Measurements from ENCODE around the gene FGF14. TPM values are rescaled to one million over a fixed set of nuclear protein-coding genes. Genes with fewer than 3 reads are reported as not detected.

The FGF14 gene
- total RNA-seq, 5 donors from 2014 or later (not counting 1 experiment from before 2014, with no cell fraction given): 0.03 TPM; not detected in 3

- H3K4me3 Mint-ChIP-seq: no peak overlapping the region
- POLR2A ChIA-PET: no interaction called here
Observed at GRCh38 chr13:102028206-102028605, 373.6 kb downstream of the FGF14 start.

GRCh38 chr13:102021777-102022176, 380.1 kb downstream of the FGF14 start:
- ATAC-seq (replicated peaks in 1 of 4) (no peak), DNase-seq (no peak)
- Histone ChIP-seq H3K4me3 (ENCODE audit: control insufficient read depth in 1 of 2, extremely low read depth in 1 of 2, low read length in 1 of 2) (no peak overlapping the region), H3K36me3 (ENCODE audit: control insufficient read depth in 2 of 2, extremely low read depth in 1 of 2, insufficient read depth in 1 of 2, low read length in 1 of 2) (no peaks in the 10 kb centered on the region), H3K27me3 (replicated peaks in 1 of 2; ENCODE audit: control insufficient read depth in 2 of 2, extremely low read depth in 1 of 2, insufficient read depth in 2 of 2, low read length in 1 of 2) (no peaks in the 10 kb centered on the region), H3K4me1 (ENCODE audit: control insufficient read depth in 1 of 2, extremely low read depth in 1 of 2, insufficient read depth in 2 of 2, low read length in 2 of 2) (no peaks in the 10 kb centered on the region), H3K9me3 (no peaks in the 10 kb centered on the region), H3K27ac (ENCODE audit: low read length) (no peak overlapping the region)
- no peaks in the 10 kb centered on the region for H3K4me1 Mint-ChIP-seq
- H3K27ac Mint-ChIP-seq: no peak overlapping the region
- H3K36me3 Mint-ChIP-seq: no peaks in the 10 kb centered on the region
- peaks cover 20 to 26% (median 26%) of the 10 kb centered on the region in 3 donors for H3K9me3 Mint-ChIP-seq
- H3K27me3 Mint-ChIP-seq: no peaks in the 10 kb centered on the region
- ChIA-PET POLR2A (no interaction called here), CTCF (no interaction called here)
- 83% methylated on average over 2 of the region's 2 CpGs for WGBS (ENCODE audit: insufficient coverage)
- H3K4me3 Mint-ChIP-seq: no peak overlapping the region

More at GRCh38 chr13:102028206-102028605, 373.6 kb downstream of the FGF14 start:
- CTCF ChIA-PET: no interaction called here
- H3K27ac Mint-ChIP-seq: no peak overlapping the region
- no peaks in the 10 kb centered on the region for H3K4me1 Mint-ChIP-seq
- H3K27me3 Mint-ChIP-seq: peaks cover 0 to 3% of the 10 kb centered on the region in 2 donors
- ATAC-seq (replicated peaks in 1 of 4) (no peak), DNase-seq (no peak)
- no peaks in the 10 kb centered on the region for H3K9me3 Mint-ChIP-seq
- no peak overlapping the region for H3K27ac ChIP-seq (ENCODE audit: low read length)
- WGBS (ENCODE audit: insufficient coverage): 83% methylated on average over 2 of the region's 4 CpGs
- H3K36me3 ChIP-seq (ENCODE audit: control insufficient read depth in 2 of 2, extremely low read depth in 1 of 2, insufficient read depth in 1 of 2, low read length in 1 of 2): no peaks in the 10 kb centered on the region
- no peaks in the 10 kb centered on the region for H3K27me3 ChIP-seq (replicated peaks in 1 of 2; ENCODE audit: control insufficient read depth in 2 of 2, extremely low read depth in 1 of 2, insufficient read depth in 2 of 2, low read length in 1 of 2)
- H3K36me3 Mint-ChIP-seq: no peaks in the 10 kb centered on the region
- H3K4me3 ChIP-seq (ENCODE audit: control insufficient read depth in 1 of 2, extremely low read depth in 1 of 2, low read length in 1 of 2): no peak overlapping the region
- no peaks in the 10 kb centered on the region for H3K4me1 ChIP-seq (ENCODE audit: control insufficient read depth in 1 of 2, extremely low read depth in 1 of 2, insufficient read depth in 2 of 2, low read length in 2 of 2)
- no peaks in the 10 kb centered on the region for H3K9me3 ChIP-seq

GRCh38 chr13:102020611-102021216, 381.1 kb downstream of the FGF14 start:
- Histone ChIP-seq H3K27me3 (replicated peaks in 1 of 2; ENCODE audit: control insufficient read depth in 2 of 2, extremely low read depth in 1 of 2, insufficient read depth in 2 of 2, low read length in 1 of 2) (no peaks in the 10 kb centered on the region), H3K36me3 (ENCODE audit: control insufficient read depth in 2 of 2, extremely low read depth in 1 of 2, insufficient read depth in 1 of 2, low read length in 1 of 2) (no peaks in the 10 kb centered on the region), H3K4me3 (ENCODE audit: control insufficient read depth in 1 of 2, extremely low read depth in 1 of 2, low read length in 1 of 2) (no peak overlapping the region), H3K9me3 (no peaks in the 10 kb centered on the region), H3K4me1 (ENCODE audit: control insufficient read depth in 1 of 2, extremely low read depth in 1 of 2, insufficient read depth in 2 of 2, low read length in 2 of 2) (no peaks in the 10 kb centered on the region), H3K27ac (ENCODE audit: low read length) (no peak overlapping the region)
- Mint-ChIP-seq H3K36me3 (no peaks in the 10 kb centered on the region), H3K9me3 (peaks cover 24 to 29% (median 26%) of the 10 kb centered on the region in 3 donors), H3K27me3 (no peaks in the 10 kb centered on the region), H3K4me1 (no peaks in the 10 kb centered on the region), H3K27ac (no peak overlapping the region), H3K4me3 (no peak overlapping the region)
- POLR2A ChIA-PET: no interaction called here
- CTCF ChIA-PET: no interaction called here
- WGBS (ENCODE audit: insufficient coverage): 82% methylated on average over 4 of the region's 4 CpGs
- ATAC-seq (replicated peaks in 1 of 4) (no peak), DNase-seq (no peak)

GRCh38 chr13:102018716-102019115, 383.1 kb downstream of the FGF14 start:
- Mint-ChIP-seq H3K9me3 (peaks cover 24 to 29% (median 26%) of the 10 kb centered on the region in 3 donors), H3K27me3 (no peaks in the 10 kb centered on the region), H3K36me3 (no peaks in the 10 kb centered on the region), H3K4me1 (no peaks in the 10 kb centered on the region), H3K27ac (no peak overlapping the region), H3K4me3 (no peak overlapping the region)
- no peak for ATAC-seq (replicated peaks in 1 of 4)
- Histone ChIP-seq H3K9me3 (no peaks in the 10 kb centered on the region), H3K27me3 (replicated peaks in 1 of 2; ENCODE audit: control insufficient read depth in 2 of 2, extremely low read depth in 1 of 2, insufficient read depth in 2 of 2, low read length in 1 of 2) (no peaks in the 10 kb centered on the region), H3K36me3 (ENCODE audit: control insufficient read depth in 2 of 2, extremely low read depth in 1 of 2, insufficient read depth in 1 of 2, low read length in 1 of 2) (no peaks in the 10 kb centered on the region), H3K4me1 (ENCODE audit: control insufficient read depth in 1 of 2, extremely low read depth in 1 of 2, insufficient read depth in 2 of 2, low read length in 2 of 2) (no peaks in the 10 kb centered on the region), H3K27ac (ENCODE audit: low read length) (no peak overlapping the region), H3K4me3 (ENCODE audit: control insufficient read depth in 1 of 2, extremely low read depth in 1 of 2, low read length in 1 of 2) (no peak overlapping the region)
- POLR2A ChIA-PET: no interaction called here
- CTCF ChIA-PET: interaction anchor here in 1 of 2 donors (0.8 kb wide), 1 partner anchor 447 kb away, joined by 3 read pairs; no protein-coding TSS in a partner anchor
- no peak for DNase-seq

GRCh38 chr13:102017248-102017647, 384.6 kb downstream of the FGF14 start:
- no peak overlapping the region for H3K27ac ChIP-seq (ENCODE audit: low read length)
- Mint-ChIP-seq H3K4me3 (no peak overlapping the region), H3K27me3 (no peaks in the 10 kb centered on the region), H3K36me3 (no peaks in the 10 kb centered on the region), H3K4me1 (no peaks in the 10 kb centered on the region), H3K27ac (no peak overlapping the region), H3K9me3 (peaks cover 24 to 29% (median 26%) of the 10 kb centered on the region in 3 donors)
- no peak overlapping the region for H3K4me3 ChIP-seq (ENCODE audit: control insufficient read depth in 1 of 2, extremely low read depth in 1 of 2, low read length in 1 of 2)
- H3K9me3 ChIP-seq: no peaks in the 10 kb centered on the region
- ChIA-PET CTCF (no interaction called here), POLR2A (no interaction called here)
- H3K36me3 ChIP-seq (ENCODE audit: control insufficient read depth in 2 of 2, extremely low read depth in 1 of 2, insufficient read depth in 1 of 2, low read length in 1 of 2): no peaks in the 10 kb centered on the region
- H3K27me3 ChIP-seq (replicated peaks in 1 of 2; ENCODE audit: control insufficient read depth in 2 of 2, extremely low read depth in 1 of 2, insufficient read depth in 2 of 2, low read length in 1 of 2): no peaks in the 10 kb centered on the region
- H3K4me1 ChIP-seq (ENCODE audit: control insufficient read depth in 1 of 2, extremely low read depth in 1 of 2, insufficient read depth in 2 of 2, low read length in 2 of 2): no peaks in the 10 kb centered on the region
- ATAC-seq (replicated peaks in 1 of 4) (no peak), DNase-seq (no peak)

- no peaks in the 10 kb centered on the region for H3K27me3 ChIP-seq (replicated peaks in 1 of 2; ENCODE audit: control insufficient read depth in 2 of 2, extremely low read depth in 1 of 2, insufficient read depth in 2 of 2, low read length in 1 of 2)
- no peak overlapping the region for H3K27ac Mint-ChIP-seq
- H3K4me1 ChIP-seq (ENCODE audit: control insufficient read depth in 1 of 2, extremely low read depth in 1 of 2, insufficient read depth in 2 of 2, low read length in 2 of 2): no peaks in the 10 kb centered on the region
- no peaks in the 10 kb centered on the region for H3K9me3 ChIP-seq
- no peaks in the 10 kb centered on the region for H3K36me3 ChIP-seq (ENCODE audit: control insufficient read depth in 2 of 2, extremely low read depth in 1 of 2, insufficient read depth in 1 of 2, low read length in 1 of 2)
- peaks cover 3 to 12% (median 11%) of the 10 kb centered on the region in 3 donors for H3K9me3 Mint-ChIP-seq
- WGBS (ENCODE audit: insufficient coverage): no CpG with 5 or more reads among the region's 7 CpGs
- peaks cover 0 to 3% of the 10 kb centered on the region in 2 donors for H3K27me3 Mint-ChIP-seq
- no peak overlapping the region for H3K4me3 Mint-ChIP-seq
- H3K4me1 Mint-ChIP-seq: no peaks in the 10 kb centered on the region
- no peak for ATAC-seq (replicated peaks in 1 of 4)
- no peak overlapping the region for H3K4me3 ChIP-seq (ENCODE audit: control insufficient read depth in 1 of 2, extremely low read depth in 1 of 2, low read length in 1 of 2)
- H3K27ac ChIP-seq (ENCODE audit: low read length): no peak overlapping the region
- DNase-seq: no peak
- H3K36me3 Mint-ChIP-seq: no peaks in the 10 kb centered on the region
- ChIA-PET POLR2A (no interaction called here), CTCF (no interaction called here)
Observed at GRCh38 chr13:102012299-102013293, 389.3 kb downstream of the FGF14 start.
